Lower lobe of right lung (tissue), 2 donors: ENCODE data around the gene ATG4D. TPM values are rescaled to one million over a fixed set of nuclear protein-coding genes. Genes with fewer than 3 reads are reported as not detected.

Source experiments
- ATAC-seq, 2 donors: fragments of 200-7000 bp; cut with Tn5 transposase; one replicate each; pipeline ENCODE4 v1.9.1; 2020 to 2022; ENCODE audit warnings: mild to moderate bottlenecking in 2 of 2, moderate library complexity in 2 of 2
- DNase-seq: peaks from one replicate; pipeline ENCODE4 v3.0.0-alpha.2; 2020
- H3K27ac ChIP-seq: fragments of 200-600 bp; one replicate; pipeline ENCODE4 v1.8.0; 2022
- H3K27me3 ChIP-seq: fragments of 200-600 bp; one replicate; pipeline ENCODE4 v1.8.0; 2022; ENCODE audit warnings: low read depth
- H3K36me3 ChIP-seq: fragments of 200-600 bp; one replicate; pipeline ENCODE4 v1.8.0; 2022; ENCODE audit warnings: mild to moderate bottlenecking
- H3K4me1 ChIP-seq: fragments of 200-600 bp; one replicate; pipeline ENCODE4 v1.8.0; 2022
- H3K4me3 ChIP-seq: fragments of 200-600 bp; one replicate; pipeline ENCODE4 v1.8.0; 2022; ENCODE audit warnings: mild to moderate bottlenecking
- H3K9me3 ChIP-seq: fragments of 200-600 bp; one replicate; pipeline ENCODE4 v1.8.0; 2022
- intact Hi-C: fragments of 100-400 bp; cut with DNase I; formaldehyde crosslinking; loops from one replicate; pipeline ENCODE4 v1.11.0; 2022
- total RNA-seq: library from RNA; stranded (reverse); fragmentation: NEBNext Ultra II Directional; extraction: Animal tissue kit (Norgen Biotek cat#: 25700); gene quantifications from one replicate; pipeline ENCODE4 v1.2.1, GENCODE V29; 2021
- TF ChIP-seq, protein P1 (sequence below): fragments of 200-600 bp; IDR thresholded peaks from one replicate; pipeline ENCODE4 v1.8.0; 2022; ENCODE audit warnings: antibody characterized with exemption, mild to moderate bottlenecking
- donor health status: DM: no; HTN: yes; CAD: no; lungs with severe emphysema.

Gene ATG4D
- total RNA-seq, 1 donor from 2014 or later, result 22.9 TPM

- H3K9me3 ChIP-seq, result no peaks in the 10 kb centered on the region
- intact Hi-C loops, result no loop called here
- DNase-seq, result no peak
- peaks cover 38% of the 10 kb centered on the region for H3K36me3 ChIP-seq
- no peaks in the 10 kb centered on the region for H3K27me3 ChIP-seq
- H3K4me3 ChIP-seq, result peak overlapping the region; percentile 88
- TF ChIP-seq, protein P1, sequence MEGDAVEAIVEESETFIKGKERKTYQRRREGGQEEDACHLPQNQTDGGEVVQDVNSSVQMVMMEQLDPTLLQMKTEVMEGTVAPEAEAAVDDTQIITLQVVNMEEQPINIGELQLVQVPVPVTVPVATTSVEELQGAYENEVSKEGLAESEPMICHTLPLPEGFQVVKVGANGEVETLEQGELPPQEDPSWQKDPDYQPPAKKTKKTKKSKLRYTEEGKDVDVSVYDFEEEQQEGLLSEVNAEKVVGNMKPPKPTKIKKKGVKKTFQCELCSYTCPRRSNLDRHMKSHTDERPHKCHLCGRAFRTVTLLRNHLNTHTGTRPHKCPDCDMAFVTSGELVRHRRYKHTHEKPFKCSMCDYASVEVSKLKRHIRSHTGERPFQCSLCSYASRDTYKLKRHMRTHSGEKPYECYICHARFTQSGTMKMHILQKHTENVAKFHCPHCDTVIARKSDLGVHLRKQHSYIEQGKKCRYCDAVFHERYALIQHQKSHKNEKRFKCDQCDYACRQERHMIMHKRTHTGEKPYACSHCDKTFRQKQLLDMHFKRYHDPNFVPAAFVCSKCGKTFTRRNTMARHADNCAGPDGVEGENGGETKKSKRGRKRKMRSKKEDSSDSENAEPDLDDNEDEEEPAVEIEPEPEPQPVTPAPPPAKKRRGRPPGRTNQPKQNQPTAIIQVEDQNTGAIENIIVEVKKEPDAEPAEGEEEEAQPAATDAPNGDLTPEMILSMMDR, result no peak
- peak; percentile 47 to 63 for ATAC-seq
- H3K27ac ChIP-seq, result peak overlapping the region; percentile 91
- peaks cover 19% of the 10 kb centered on the region for H3K4me1 ChIP-seq
Measured at GRCh38 chr19:10544242-10544752, 593 bp downstream of the ATG4D start.

DNA sequence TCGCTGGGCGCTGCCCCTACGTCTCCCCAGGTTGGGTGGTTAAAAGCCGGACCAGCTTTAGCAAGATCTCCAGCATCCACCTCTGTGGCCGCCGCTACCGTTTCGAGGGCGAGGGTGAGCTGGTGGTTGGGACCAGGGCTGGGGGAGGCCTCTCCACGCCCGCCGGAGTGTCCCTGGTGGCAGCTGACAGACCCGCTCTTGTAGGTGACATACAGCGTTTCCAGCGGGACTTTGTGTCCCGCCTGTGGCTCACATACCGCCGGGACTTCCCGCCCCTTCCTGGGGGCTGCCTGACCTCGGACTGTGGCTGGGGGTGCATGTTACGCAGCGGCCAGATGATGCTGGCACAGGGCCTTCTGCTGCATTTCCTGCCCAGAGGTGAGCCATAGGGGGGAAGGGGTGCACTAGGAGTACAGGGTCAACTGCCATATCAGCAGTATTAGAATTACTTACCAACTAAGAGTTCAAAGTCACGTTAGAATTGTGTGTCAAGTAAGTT, 1.1 kb downstream of the ATG4D start:
- Histone ChIP-seq H3K4me3 (peak overlapping the region; percentile 88), H3K36me3 (peaks cover 43% of the 10 kb centered on the region), H3K27me3 (no peaks in the 10 kb centered on the region), H3K9me3 (no peaks in the 10 kb centered on the region), H3K27ac (no peak overlapping the region), H3K4me1 (peaks cover 19% of the 10 kb centered on the region)
- TF ChIP-seq, protein P1, result no peak
- intact Hi-C loops, result no loop called here
- no peak for ATAC-seq
- DNase-seq, result no peak

DNA sequence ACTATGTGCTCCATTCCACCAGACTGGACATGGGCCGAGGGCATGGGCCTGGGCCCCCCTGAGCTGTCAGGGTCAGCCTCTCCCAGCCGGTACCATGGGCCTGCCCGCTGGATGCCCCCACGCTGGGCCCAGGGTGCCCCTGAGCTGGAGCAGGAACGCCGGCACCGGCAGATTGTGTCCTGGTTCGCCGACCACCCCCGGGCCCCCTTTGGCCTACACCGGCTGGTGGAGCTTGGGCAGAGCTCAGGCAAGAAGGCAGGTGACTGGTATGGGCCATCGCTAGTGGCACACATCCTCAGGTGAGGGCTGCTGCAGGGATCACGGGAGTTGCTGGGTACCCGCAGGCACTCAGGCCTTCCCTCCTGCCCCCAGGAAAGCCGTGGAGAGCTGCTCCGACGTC, 3.1 kb downstream of the ATG4D start:
- DNase-seq (no peak), ATAC-seq (no peak)
- intact Hi-C loops, result no loop called here
- no peak overlapping the region for H3K27ac ChIP-seq
- no peaks in the 10 kb centered on the region for H3K9me3 ChIP-seq
- no peaks in the 10 kb centered on the region for H3K27me3 ChIP-seq
- H3K4me3 ChIP-seq, result no peak overlapping the region
- H3K36me3 ChIP-seq, result peaks cover 63% of the 10 kb centered on the region
- H3K4me1 ChIP-seq, result peaks cover 19% of the 10 kb centered on the region
- TF ChIP-seq, protein P1, result no peak

DNA sequence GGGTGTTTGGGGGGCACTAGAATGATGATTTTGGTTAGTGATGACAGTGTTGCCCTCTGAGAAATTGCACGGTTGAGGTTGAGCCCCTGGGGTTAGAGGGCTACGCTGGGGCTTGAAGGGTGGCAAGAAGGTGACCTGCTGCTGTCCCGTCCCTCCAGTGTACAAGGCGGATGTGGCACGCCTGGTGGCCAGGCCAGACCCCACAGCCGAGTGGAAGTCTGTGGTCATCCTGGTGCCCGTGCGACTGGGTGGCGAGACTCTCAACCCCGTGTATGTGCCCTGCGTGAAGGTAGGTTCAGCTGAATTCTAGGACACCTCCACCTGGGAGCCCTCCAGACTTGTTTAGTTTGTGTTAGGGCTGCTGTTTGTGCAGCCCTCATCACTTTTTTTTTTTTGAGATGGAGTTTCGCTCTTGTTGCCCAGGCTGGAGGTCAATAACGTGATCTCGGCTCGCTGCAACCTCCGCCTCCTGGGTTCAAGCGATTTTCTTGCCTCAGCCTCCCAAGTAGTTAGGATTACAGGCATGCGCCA, 5.1 kb downstream of the ATG4D start:
- no peaks in the 10 kb centered on the region for H3K27me3 ChIP-seq
- peaks cover 83% of the 10 kb centered on the region for H3K36me3 ChIP-seq
- TF ChIP-seq, protein P1, result no peak
- no peaks in the 10 kb centered on the region for H3K9me3 ChIP-seq
- H3K4me3 ChIP-seq, result no peak overlapping the region
- no peak overlapping the region for H3K27ac ChIP-seq
- peaks cover 19% of the 10 kb centered on the region for H3K4me1 ChIP-seq
- DNase-seq (no peak), ATAC-seq (no peak)
- intact Hi-C loops, result no loop called here

GRCh38 chr19:10549733-10550132, 6.0 kb downstream of the ATG4D start:
- Histone ChIP-seq H3K4me1 (peaks cover 14% of the 10 kb centered on the region), H3K27me3 (no peaks in the 10 kb centered on the region), H3K4me3 (no peak overlapping the region), H3K9me3 (no peaks in the 10 kb centered on the region), H3K36me3 (peaks cover 92% of the 10 kb centered on the region), H3K27ac (no peak overlapping the region)
- TF ChIP-seq, protein P1, result no peak
- intact Hi-C loops, result no loop called here
- ATAC-seq (no peak), DNase-seq (no peak)
